ENCODE measurements around the gene OR10G7.
"Not testable (repeated sequence)": the region's sequence is repeated elsewhere in the genome, so short reads cannot be mapped to it uniquely, and the experiment has no call there.

OR10G7 gene

DNA sequence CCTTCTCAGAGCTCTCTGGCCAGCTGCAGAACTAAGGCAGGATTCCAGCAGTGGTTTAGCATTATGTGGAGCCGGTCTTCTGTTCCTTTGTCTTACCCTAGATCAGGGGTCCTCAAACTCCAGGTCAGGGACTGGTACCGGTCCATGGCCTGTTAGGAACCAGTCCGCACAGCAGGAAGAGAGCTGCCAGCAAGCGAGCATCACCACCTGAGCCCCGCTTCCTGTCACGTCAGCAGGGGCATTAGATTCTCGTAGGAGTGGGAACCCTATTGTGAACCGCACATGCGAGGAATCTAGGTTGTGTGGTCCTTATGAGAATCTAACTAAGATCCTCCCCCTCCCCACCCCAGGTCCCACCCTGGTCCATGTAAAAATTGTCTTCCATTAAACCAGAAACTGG, 1.6 kb downstream of the OR10G7 start:
- no peak for DNase-seq (ENCODE audit: low read depth)

DNA sequence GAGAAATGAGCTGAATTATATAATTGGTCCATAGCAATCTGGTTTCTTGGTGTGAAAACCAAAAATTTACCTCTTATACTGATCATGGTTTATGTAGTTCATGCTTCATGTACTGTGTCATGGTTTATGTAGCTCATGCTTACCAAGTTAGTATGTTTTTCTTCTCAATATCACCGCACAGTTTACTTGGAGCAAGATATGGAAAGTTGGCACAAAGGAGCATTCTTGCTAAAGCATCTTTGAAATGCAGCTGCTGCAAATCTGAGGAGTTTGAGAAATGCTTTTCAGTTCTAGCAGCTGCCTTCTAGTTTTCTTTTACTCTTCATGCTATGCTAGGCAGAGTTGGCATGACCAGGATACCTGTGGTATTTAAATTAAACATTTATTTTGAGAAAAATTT, 4.5 kb downstream of the OR10G7 start:
- no peak for DNase-seq (ENCODE audit: low read depth)

GRCh38 chr11:124026498-124026897, 14.6 kb downstream of the OR10G7 start, which contains the start of gene OR10G8:
TSS of gene OR10G8 (plus strand) at chr11:124026798. CDS start at chr11:124029623, 2,825 bp downstream.
- DNase-seq (ENCODE audit: low read depth) = no peak

DNA sequence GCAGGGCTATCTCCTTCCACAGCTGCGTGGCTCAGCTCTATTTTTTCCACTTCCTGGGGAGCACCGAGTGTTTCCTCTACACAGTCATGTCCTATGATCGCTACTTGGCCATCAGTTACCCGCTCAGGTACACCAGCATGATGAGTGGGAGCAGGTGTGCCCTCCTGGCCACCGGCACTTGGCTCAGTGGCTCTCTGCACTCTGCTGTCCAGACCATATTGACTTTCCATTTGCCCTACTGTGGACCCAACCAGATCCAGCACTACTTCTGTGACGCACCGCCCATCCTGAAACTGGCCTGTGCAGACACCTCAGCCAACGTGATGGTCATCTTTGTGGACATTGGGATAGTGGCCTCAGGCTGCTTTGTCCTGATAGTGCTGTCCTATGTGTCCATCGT, 25.3 kb downstream of the OR10G7 start:
- not testable (repeated sequence) for DNase-seq (ENCODE audit: low read depth)

- DNase-seq (ENCODE audit: low read depth) = no peak
Observed at GRCh38 chr11:124012697-124013096, 28.4 kb downstream of the OR10G7 start, which contains the start of gene OR10G4. TSS of gene OR10G4 (plus strand) at chr11:124012997. CDS start at chr11:124015575, 2,578 bp downstream.

GRCh38 chr11:123995119-123995518, 46.0 kb downstream of the OR10G7 start, which contains the start of gene OR10G6:
TSS of gene OR10G6 (minus strand) at chr11:123995161. CDS start at chr11:123995161, 0 bp downstream.
- DNase-seq (ENCODE audit: low read depth) = no peak

All from activated T-helper 9 cell treated with anti-CD3 and anti-CD28 coated beads, Interleukin-2, amount 50 U/mL, for 16 hours (primary cell).